Lower leg skin (tissue), 3 donors: ENCODE data around the gene CETN1.

ENCODE experiments used
- POLR2A ChIP-seq, 2 donors: fragments of 450-650 bp; IDR thresholded peaks; one replicate each; pipeline ENCODE4 v1.6.1; 2016 to 2017; ENCODE audit warnings: antibody characterized with exemption in 2 of 2, mild to moderate bottlenecking in 1 of 2, moderate library complexity in 1 of 2
- TF ChIP-seq, protein P1 (sequence below), 3 donors: fragments of 450-650 bp; IDR thresholded peaks; one replicate each; pipeline ENCODE4 v1.5.1; 2016; ENCODE audit warnings: antibody characterized with exemption in 3 of 3, mild to moderate bottlenecking in 3 of 3, moderate library complexity in 2 of 3

DNA sequence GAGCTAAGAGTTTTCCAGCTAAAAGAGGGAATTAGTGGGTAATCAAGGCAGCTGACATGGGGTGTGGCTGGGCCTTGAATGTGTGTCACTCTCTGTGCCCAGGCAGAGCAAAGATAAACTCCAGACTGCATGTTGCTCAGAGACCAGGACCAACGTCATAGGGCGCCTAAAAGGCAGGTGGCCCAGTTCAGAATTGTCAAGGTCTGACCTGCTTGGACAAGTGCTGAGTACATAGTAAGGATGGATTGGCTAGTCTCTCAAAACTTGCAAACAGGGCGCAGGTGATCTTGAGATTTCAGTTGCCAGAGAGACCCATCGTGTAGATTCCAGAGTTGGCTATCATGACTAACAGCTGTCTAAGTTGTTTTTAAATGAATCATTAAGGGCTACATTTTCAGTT is 35.6 kb downstream of the CETN1 start:
- TF ChIP-seq, protein P1, sequence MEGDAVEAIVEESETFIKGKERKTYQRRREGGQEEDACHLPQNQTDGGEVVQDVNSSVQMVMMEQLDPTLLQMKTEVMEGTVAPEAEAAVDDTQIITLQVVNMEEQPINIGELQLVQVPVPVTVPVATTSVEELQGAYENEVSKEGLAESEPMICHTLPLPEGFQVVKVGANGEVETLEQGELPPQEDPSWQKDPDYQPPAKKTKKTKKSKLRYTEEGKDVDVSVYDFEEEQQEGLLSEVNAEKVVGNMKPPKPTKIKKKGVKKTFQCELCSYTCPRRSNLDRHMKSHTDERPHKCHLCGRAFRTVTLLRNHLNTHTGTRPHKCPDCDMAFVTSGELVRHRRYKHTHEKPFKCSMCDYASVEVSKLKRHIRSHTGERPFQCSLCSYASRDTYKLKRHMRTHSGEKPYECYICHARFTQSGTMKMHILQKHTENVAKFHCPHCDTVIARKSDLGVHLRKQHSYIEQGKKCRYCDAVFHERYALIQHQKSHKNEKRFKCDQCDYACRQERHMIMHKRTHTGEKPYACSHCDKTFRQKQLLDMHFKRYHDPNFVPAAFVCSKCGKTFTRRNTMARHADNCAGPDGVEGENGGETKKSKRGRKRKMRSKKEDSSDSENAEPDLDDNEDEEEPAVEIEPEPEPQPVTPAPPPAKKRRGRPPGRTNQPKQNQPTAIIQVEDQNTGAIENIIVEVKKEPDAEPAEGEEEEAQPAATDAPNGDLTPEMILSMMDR (IDR thresholded peaks at IDR 0.05), result no peak
- no peak for TF ChIP-seq POLR2A (IDR thresholded peaks at IDR 0.05)
